Measurements from ENCODE around the gene TMEM121B. TPM values are rescaled to one million over a fixed set of nuclear protein-coding genes. Genes with fewer than 3 reads are reported as not detected.
A peak's percentile ranks its signal among the peaks of the same experiment; 100 is the strongest.

Gene TMEM121B
- 3.9 TPM for polyA plus RNA-seq (2013, experiment 1 of 2)
- polyA plus RNA-seq (2013, experiment 2 of 2) = 4.1 TPM

DNA sequence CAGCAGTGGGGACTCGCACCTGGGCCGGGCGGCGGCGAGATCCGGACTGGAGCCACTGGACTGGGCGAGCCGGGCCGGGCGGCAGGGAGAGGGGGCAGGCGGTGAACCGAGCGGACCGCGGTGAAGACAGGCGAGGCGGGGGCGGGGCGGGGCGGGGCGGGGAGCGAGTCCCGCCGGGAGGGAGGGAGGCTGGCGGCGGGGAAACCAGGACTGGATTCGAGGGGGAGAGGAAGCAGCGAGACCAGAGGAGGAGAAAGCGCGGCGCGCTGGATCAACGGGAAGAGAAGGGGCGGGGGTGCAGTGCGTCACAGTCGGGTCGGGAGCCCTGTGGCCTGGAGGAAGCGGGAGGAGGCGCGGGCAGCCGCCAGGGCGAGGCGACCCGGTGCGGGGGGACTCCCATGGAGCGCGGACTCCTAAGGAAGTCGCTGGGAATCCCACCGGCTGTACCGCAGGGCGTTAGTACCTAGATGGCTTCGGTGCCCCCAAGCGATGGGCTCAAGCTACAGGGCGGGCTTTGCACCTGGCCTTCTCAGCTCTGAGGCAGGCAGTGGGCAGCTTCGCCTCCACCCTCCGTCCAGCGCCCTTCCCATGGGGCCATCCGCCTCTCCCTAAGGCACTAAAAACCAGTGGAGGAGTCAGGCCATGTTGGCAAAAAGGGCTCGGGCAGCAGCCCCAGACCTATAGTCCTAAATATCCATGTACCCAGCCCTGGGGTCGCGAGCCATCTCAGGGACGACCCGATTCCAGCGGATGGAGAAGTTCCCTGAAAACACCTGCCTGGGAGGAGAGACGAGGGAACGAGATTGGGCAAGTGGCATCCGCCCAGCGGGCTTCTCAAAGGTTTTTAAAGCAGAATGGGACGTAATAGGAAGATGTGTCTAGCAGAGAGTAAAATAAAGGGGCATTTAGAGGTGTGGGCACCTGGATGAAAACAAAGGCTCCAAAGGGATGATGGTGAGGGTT, at the start of gene TMEM121B:
TSS of gene TMEM121B (minus strand) at position 128 of the 963 bp plus-strand sequence. CDS start 233 bp downstream, outside the sequence.
- peaks cover 25% of the 10 kb centered on the region for H3K4me1 ChIP-seq (ENCODE audit: insufficient read depth, low read length)
- H3K27me3 ChIP-seq (ENCODE audit: insufficient read depth, low read length) = peaks cover 4% of the 10 kb centered on the region; the same call in 1 of the 2 replicates
- H3K4me3 ChIP-seq (ENCODE audit: low read length) = peak within 1 kb of the TSS; percentile 79
- H3K27ac ChIP-seq (ENCODE audit: low read depth, low read length) = peak within 1 kb of the TSS; percentile 80
- WGBS = 7% methylated on average over 69 of the region's 69 CpGs
- no peaks in the 10 kb centered on the region for H3K36me3 ChIP-seq (ENCODE audit: insufficient read depth, low read length)
- peak within 1 kb of the TSS; percentile 80 for H3K9ac ChIP-seq (ENCODE audit: low read depth, low read length)
- H3K9me3 ChIP-seq (ENCODE audit: insufficient read depth, low read depth, low read length) = no peaks in the 10 kb centered on the region

DNA sequence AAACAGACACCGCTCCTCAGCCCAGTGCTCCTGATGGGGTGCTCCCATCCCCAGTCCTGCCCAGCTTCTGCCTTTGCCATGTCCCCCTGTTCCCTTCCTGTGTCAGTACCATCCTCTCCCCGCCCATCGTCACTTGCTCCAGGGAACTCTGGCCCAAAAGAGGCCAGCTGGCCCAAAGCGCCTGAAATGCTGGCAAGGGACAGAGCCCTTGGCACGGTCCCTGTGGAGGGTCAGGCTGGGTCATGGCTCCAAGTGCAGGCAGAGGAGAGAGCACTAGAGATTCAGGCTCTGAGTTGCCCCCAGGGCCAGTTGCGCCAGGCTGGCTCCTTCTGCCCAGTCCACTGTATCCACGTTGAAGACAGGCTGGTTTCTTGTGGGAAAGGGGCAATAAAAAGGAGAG, 46.3 kb upstream of the TMEM121B start:
- 88% methylated on average over 7 of the region's 7 CpGs for WGBS
- Histone ChIP-seq H3K9me3 (ENCODE audit: insufficient read depth, low read depth, low read length) (no peaks in the 10 kb centered on the region), H3K4me1 (ENCODE audit: insufficient read depth, low read length) (peaks cover 6% of the 10 kb centered on the region; the same call in 1 of the 2 replicates), H3K27ac (ENCODE audit: low read depth, low read length) (no peak overlapping the region), H3K9ac (ENCODE audit: low read depth, low read length) (no peak overlapping the region), H3K36me3 (ENCODE audit: insufficient read depth, low read length) (no peaks in the 10 kb centered on the region), H3K27me3 (ENCODE audit: insufficient read depth, low read length) (no peaks in the 10 kb centered on the region), H3K4me3 (ENCODE audit: low read length) (no peak overlapping the region)

DNA sequence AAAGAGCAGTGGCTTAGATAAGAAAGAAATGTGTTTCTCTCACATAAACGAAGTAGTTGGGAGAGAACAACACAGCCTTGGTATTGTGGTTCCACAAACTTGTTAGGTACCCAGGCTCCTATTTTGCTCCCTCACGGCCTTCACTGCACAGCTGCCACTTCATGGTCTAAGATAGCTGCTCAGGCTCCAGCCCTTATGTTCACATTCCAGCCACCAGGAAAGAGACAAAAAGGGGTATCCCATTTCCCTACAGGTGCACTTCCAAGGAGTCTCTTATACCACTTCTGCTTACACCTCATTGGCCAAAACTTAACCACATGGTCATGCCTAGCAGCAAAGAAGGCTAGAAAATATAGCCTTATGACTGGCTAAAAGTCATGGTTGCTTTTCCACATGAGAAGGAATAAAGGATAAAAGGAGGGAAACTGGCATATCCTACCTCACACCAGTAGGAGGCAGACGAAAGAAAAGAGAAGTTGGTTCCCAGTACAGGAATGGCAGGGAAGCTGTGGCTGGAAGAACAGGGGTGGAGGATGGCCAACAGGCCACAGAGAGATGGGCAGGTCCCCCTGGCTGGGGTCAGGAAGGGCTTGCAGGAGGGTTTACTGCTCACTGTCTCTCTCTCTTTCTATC, 43.3 kb upstream of the TMEM121B start:
- Histone ChIP-seq H3K4me1 (ENCODE audit: insufficient read depth, low read length) (no peaks in the 10 kb centered on the region), H3K4me3 (ENCODE audit: low read length) (no peak overlapping the region), H3K36me3 (ENCODE audit: insufficient read depth, low read length) (no peaks in the 10 kb centered on the region), H3K9ac (ENCODE audit: low read depth, low read length) (no peak overlapping the region), H3K27ac (ENCODE audit: low read depth, low read length) (no peak overlapping the region), H3K9me3 (ENCODE audit: insufficient read depth, low read depth, low read length) (no peaks in the 10 kb centered on the region), H3K27me3 (ENCODE audit: insufficient read depth, low read length) (no peaks in the 10 kb centered on the region)
- 88% methylated on average over 3 of the region's 3 CpGs for WGBS

DNA sequence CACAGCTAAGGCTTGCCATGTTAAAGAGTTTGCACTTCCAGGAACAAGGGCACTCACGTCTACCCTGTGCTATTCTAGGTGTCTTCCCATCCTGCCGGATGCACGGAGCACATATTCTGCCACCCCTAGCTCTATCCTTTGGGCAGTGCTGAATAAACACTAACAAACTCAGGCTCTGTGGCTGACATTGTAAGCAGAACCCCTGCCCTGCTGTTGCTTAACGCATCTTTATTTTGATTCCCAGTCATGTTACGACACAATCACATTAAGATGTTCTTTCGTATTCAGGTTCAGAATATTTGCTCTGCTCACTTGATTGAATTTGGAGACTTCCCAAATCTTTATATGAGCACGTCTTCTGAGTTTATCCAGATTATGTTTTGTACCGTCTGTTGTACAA, 41.6 kb upstream of the TMEM121B start:
- no peaks in the 10 kb centered on the region for H3K9me3 ChIP-seq (ENCODE audit: insufficient read depth, low read depth, low read length)
- H3K9ac ChIP-seq (ENCODE audit: low read depth, low read length) = no peak overlapping the region
- WGBS = 83% methylated on average over 8 of the region's 8 CpGs
- no peak overlapping the region for H3K27ac ChIP-seq (ENCODE audit: low read depth, low read length)
- no peaks in the 10 kb centered on the region for H3K4me1 ChIP-seq (ENCODE audit: insufficient read depth, low read length)
- H3K36me3 ChIP-seq (ENCODE audit: insufficient read depth, low read length) = peaks cover 2% of the 10 kb centered on the region; the same call in 1 of the 2 replicates
- H3K4me3 ChIP-seq (ENCODE audit: low read length) = no peak overlapping the region
- H3K27me3 ChIP-seq (ENCODE audit: insufficient read depth, low read length) = no peaks in the 10 kb centered on the region

DNA sequence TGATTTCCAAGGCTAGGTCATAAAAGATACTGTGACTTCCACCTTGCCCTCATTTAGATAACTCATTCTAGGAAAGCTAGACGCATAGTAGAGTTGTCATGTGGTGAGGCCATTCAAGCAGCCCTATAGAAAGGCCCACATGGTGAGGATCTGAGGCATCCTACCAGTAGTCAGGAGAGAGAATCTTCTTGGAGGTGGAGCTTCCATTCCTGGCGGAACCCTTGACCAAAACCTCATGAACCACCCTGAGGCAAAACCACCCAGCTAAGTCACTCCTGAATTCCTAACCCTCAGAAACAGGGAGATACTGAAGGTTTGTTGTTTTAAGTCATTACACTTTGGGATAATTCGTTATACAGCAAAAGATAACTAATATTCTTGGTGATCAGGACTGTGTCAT, 40.8 kb upstream of the TMEM121B start:
- WGBS = 89% methylated on average over 2 of the region's 3 CpGs
- no peak overlapping the region for H3K4me3 ChIP-seq (ENCODE audit: low read length)
- no peaks in the 10 kb centered on the region for H3K9me3 ChIP-seq (ENCODE audit: insufficient read depth, low read depth, low read length)
- peaks cover 8% of the 10 kb centered on the region for H3K36me3 ChIP-seq (ENCODE audit: insufficient read depth, low read length)
- peaks cover 4% of the 10 kb centered on the region for H3K4me1 ChIP-seq (ENCODE audit: insufficient read depth, low read length)
- H3K27ac ChIP-seq (ENCODE audit: low read depth, low read length) = no peak overlapping the region
- H3K27me3 ChIP-seq (ENCODE audit: insufficient read depth, low read length) = no peaks in the 10 kb centered on the region
- H3K9ac ChIP-seq (ENCODE audit: low read depth, low read length) = no peak overlapping the region

DNA sequence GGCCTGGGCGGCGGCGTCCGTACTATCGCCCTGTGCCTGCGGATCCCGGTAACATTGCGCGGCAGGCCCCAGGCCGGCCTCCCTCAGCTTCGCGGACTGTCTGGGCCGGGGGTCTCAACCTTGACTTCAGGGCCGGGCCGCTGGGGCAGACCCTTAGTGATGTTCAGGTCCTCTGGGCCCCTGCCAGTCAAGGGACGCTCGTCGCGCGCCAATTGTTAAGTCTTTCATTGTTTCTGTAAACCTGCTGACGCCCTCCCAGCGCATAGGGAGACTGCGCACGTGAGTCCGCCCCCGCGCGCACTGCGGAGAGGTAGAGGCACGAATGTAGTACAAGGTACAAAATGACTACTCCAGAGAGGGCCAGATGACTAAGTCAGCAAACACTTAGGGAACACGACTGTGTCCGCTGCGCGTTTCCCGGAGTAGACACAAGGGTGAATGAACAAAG, 38.4 kb upstream of the TMEM121B start:
- Histone ChIP-seq H3K4me1 (ENCODE audit: insufficient read depth, low read length) (peaks cover 4% of the 10 kb centered on the region), H3K27me3 (ENCODE audit: insufficient read depth, low read length) (no peaks in the 10 kb centered on the region), H3K27ac (ENCODE audit: low read depth, low read length) (no peak overlapping the region), H3K9ac (ENCODE audit: low read depth, low read length) (peak overlapping the region; percentile 70), H3K36me3 (ENCODE audit: insufficient read depth, low read length) (peaks cover 8% of the 10 kb centered on the region), H3K4me3 (ENCODE audit: low read length) (peak overlapping the region; percentile 92), H3K9me3 (ENCODE audit: insufficient read depth, low read depth, low read length) (no peaks in the 10 kb centered on the region)
- 61% methylated on average over 35 of the region's 35 CpGs for WGBS

DNA sequence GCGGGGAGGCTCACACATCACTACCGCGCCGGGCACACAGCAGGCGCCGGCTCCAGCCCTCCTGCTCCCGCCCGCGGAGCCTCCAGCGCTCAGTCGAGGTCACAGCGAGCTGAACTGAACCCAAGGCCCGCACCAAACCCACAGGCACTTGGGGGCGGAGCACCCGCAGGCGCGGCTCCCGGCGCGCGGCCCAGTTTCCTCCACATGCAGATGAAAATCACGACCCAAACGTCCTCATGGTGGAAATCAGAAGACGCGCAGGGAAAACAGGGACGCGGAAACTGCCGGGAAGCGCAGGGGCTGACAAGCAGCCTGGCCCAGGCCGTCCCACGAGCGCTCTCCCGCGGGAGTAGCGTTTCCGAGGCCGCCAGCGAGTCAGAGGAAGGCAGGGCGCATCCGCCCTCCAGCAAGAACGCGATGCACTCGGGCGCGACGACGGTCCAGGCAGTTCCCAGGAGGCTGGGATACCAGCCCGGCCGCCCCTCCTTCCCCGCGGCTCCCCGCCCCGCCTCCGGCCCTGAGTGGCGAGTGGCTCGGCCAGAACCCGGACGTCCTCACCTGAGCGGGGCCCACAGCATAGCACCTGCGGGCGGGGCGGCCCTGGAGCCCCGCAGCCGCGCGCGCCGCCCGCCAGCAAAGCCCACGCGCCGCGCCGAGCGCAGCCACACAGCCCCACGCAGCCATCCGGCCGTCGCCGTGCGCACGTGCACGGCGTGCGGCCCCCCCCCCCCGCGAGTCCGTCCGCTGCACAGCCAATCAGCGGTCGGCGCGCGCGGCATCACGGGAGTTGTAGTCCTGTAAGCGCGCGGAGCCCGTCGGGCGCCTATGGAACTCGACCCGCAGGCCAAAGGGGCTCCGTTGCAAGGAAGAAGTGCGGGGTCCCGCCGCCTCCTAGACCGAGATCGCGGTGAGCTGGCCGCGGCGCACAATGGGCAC, 37.7 kb upstream of the TMEM121B start, which contains the start of gene HDHD5:
TSS of gene HDHD5 (minus strand) at position 710 of the 936 bp plus-strand sequence. CDS start at position 684, 26 bp downstream.
- Histone ChIP-seq H3K4me3 (ENCODE audit: low read length) (peak within 1 kb of the TSS; percentile 92), H3K27ac (ENCODE audit: low read depth, low read length) (peak within 1 kb of the TSS; percentile 59; the same call in 1 of the 2 replicates), H3K9me3 (ENCODE audit: insufficient read depth, low read depth, low read length) (no peaks in the 10 kb centered on the region), H3K9ac (ENCODE audit: low read depth, low read length) (peak within 1 kb of the TSS; percentile 71), H3K4me1 (ENCODE audit: insufficient read depth, low read length) (peaks cover 4% of the 10 kb centered on the region), H3K27me3 (ENCODE audit: insufficient read depth, low read length) (no peaks in the 10 kb centered on the region), H3K36me3 (ENCODE audit: insufficient read depth, low read length) (peaks cover 8% of the 10 kb centered on the region)
- under 1% methylated on average over 114 of the region's 114 CpGs for WGBS

DNA sequence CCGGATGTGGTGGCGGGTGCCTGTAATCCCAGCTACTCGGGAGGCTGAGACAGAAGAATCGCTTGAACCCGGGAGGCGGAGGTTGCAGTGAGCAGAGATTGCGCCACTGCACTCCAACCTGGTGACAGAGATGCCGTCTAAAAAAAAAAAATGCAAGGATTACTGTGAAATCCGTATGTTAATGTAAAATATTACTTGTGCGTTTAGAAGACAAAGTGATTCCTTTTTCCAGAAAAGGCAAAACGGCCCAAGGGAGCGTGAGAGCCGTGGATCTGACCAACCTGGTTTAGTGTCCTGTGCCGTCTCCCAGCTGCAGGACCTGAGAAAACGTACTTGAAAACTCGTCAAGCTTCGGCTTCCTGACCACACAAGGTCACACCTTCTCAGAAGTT, 37.0 kb upstream of the TMEM121B start:
- H3K9me3 ChIP-seq (ENCODE audit: insufficient read depth, low read depth, low read length) = no peaks in the 10 kb centered on the region
- peak overlapping the region; percentile 71; the same call in 1 of the 2 replicates for H3K9ac ChIP-seq (ENCODE audit: low read depth, low read length)
- no peak overlapping the region for H3K27ac ChIP-seq (ENCODE audit: low read depth, low read length)
- H3K4me3 ChIP-seq (ENCODE audit: low read length) = peak overlapping the region; percentile 92
- WGBS = 64% methylated on average over 17 of the region's 17 CpGs
- H3K36me3 ChIP-seq (ENCODE audit: insufficient read depth, low read length) = peaks cover 8% of the 10 kb centered on the region
- H3K27me3 ChIP-seq (ENCODE audit: insufficient read depth, low read length) = no peaks in the 10 kb centered on the region
- H3K4me1 ChIP-seq (ENCODE audit: insufficient read depth, low read length) = peaks cover 4% of the 10 kb centered on the region

DNA sequence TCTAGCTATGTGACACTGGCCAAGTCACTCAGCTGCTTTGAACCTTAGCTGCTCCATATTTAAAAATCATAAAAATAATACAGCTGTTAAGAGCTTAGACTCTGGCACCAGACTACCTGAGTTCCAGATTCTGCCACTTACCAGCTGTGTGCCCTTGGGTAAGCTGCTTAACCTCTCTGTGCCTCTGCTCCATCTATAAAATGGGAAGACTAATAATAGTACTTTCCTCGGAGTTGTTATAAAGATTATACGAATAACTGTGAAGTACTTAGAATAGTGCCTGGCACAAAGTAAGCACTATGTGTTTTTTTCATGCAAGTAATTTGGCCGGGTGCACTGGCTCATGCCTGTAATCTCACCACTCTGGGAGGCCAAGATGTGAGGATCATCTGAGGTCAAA, 36.6 kb upstream of the TMEM121B start:
- Histone ChIP-seq H3K27ac (ENCODE audit: low read depth, low read length) (no peak overlapping the region), H3K9ac (ENCODE audit: low read depth, low read length) (no peak overlapping the region), H3K4me1 (ENCODE audit: insufficient read depth, low read length) (peaks cover 4% of the 10 kb centered on the region), H3K9me3 (ENCODE audit: insufficient read depth, low read depth, low read length) (no peaks in the 10 kb centered on the region), H3K4me3 (ENCODE audit: low read length) (peak overlapping the region; percentile 92), H3K36me3 (ENCODE audit: insufficient read depth, low read length) (peaks cover 8% of the 10 kb centered on the region), H3K27me3 (ENCODE audit: insufficient read depth, low read length) (no peaks in the 10 kb centered on the region)
- 95% methylated on average over 3 of the region's 3 CpGs for WGBS

DNA sequence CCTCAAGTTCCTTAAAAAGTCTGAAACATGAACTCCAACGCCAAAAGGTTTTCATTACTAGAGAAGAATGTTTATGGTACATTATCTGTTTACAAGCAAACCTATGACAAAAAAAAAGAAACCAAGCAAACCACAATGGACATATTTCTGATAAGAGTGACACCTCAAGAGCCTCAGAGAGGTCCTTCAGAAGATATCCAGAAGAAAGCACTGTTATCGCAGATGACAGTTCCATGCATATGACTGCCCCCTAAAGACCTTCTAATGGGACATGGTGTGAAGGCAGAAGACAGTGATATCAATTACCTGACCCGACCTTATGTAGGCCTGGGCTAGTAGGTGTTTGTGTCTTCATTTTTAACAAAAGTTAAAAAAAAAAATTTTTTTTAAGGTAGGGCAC, 34.8 kb upstream of the TMEM121B start:
- Histone ChIP-seq H3K9me3 (ENCODE audit: insufficient read depth, low read depth, low read length) (no peaks in the 10 kb centered on the region), H3K27ac (ENCODE audit: low read depth, low read length) (no peak overlapping the region), H3K27me3 (ENCODE audit: insufficient read depth, low read length) (no peaks in the 10 kb centered on the region), H3K4me3 (ENCODE audit: low read length) (no peak overlapping the region), H3K36me3 (ENCODE audit: insufficient read depth, low read length) (peaks cover 8% of the 10 kb centered on the region), H3K4me1 (ENCODE audit: insufficient read depth, low read length) (peaks cover 4% of the 10 kb centered on the region), H3K9ac (ENCODE audit: low read depth, low read length) (no peak overlapping the region)
- WGBS = 83% methylated on average over 3 of the region's 3 CpGs

All from HUES64 (cell line).